ENCODE measurements around the gene PIGP.

GRCh38 chr21:37063433-37063832, 9.4 kb downstream of the PIGP start:
- TF ChIP-seq EZH2phosphoT487 (IDR thresholded peaks at IDR 0.05; ENCODE audit: low read depth) (no peak), CTCF (IDR thresholded peaks at IDR 0.05; ENCODE audit: low read depth, low read length) (no peak)
